Neutrophil (primary cell): ENCODE measurements around the gene PDCD6IP.

Source experiments
- H3K27ac ChIP-seq: fragments of 200-600 bp; sonication (generic); 2 replicates; pipeline ENCODE4 v1.5.1; 2016; ENCODE audit warnings: mild to moderate bottlenecking, moderate library complexity
- H3K27me3 ChIP-seq: fragments of 200-600 bp; sonication (generic); 2 replicates; pipeline ENCODE4 v1.6.0; 2016; ENCODE audit warnings: mild to moderate bottlenecking
- H3K36me3 ChIP-seq: fragments of 200-600 bp; sonication (generic); 2 replicates; pipeline ENCODE4 v1.5.1; 2017
- H3K4me1 ChIP-seq, 2 experiments: fragments of 200-600 bp in 1 of 2; sonication (generic) in 1 of 2; 1 replicate in 1 of 2; 2 replicates in 1 of 2; pipeline versions ENCODE4 v1.5.1 to v1.6.1; 2013 to 2016; ENCODE audit warnings: low read depth in 1 of 2, low read length in 1 of 2, mild to moderate bottlenecking in 1 of 2, moderate library complexity in 1 of 2; ENCODE audit not compliant: control insufficient read depth in 1 of 2, insufficient read depth in 1 of 2
- H3K4me3 ChIP-seq, 2 experiments: fragments of 200-600 bp in 1 of 2; sonication (generic) in 1 of 2; 1 replicate in 1 of 2; 2 replicates in 1 of 2; pipeline ENCODE4 v1.5.1; 2013 to 2016; ENCODE audit warnings: low read depth in 1 of 2, low read length in 1 of 2, mild to moderate bottlenecking in 1 of 2, moderate library complexity in 1 of 2
- H3K9me3 ChIP-seq: fragments of 200-600 bp; sonication (generic); 2 replicates; pipeline ENCODE4 v1.5.1; 2016
- TF ChIP-seq, protein P1 (sequence below): fragments of 200-600 bp; sonication (generic); IDR thresholded peaks from 2 replicates; pipeline ENCODE4 v1.5.1; 2016; ENCODE audit warnings: antibody characterized with exemption

PDCD6IP gene

GRCh38 chr3:33914212-33914611, 115.8 kb downstream of the PDCD6IP start:
- Histone ChIP-seq H3K36me3 (no peaks in the 10 kb centered on the region), H3K9me3 (no peaks in the 10 kb centered on the region), H3K27ac (no peak overlapping the region), H3K27me3 (no peaks in the 10 kb centered on the region), H3K4me1 (no peaks in the 10 kb centered on the region), H3K4me3 (no peak overlapping the region)
- TF ChIP-seq, protein P1, sequence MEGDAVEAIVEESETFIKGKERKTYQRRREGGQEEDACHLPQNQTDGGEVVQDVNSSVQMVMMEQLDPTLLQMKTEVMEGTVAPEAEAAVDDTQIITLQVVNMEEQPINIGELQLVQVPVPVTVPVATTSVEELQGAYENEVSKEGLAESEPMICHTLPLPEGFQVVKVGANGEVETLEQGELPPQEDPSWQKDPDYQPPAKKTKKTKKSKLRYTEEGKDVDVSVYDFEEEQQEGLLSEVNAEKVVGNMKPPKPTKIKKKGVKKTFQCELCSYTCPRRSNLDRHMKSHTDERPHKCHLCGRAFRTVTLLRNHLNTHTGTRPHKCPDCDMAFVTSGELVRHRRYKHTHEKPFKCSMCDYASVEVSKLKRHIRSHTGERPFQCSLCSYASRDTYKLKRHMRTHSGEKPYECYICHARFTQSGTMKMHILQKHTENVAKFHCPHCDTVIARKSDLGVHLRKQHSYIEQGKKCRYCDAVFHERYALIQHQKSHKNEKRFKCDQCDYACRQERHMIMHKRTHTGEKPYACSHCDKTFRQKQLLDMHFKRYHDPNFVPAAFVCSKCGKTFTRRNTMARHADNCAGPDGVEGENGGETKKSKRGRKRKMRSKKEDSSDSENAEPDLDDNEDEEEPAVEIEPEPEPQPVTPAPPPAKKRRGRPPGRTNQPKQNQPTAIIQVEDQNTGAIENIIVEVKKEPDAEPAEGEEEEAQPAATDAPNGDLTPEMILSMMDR: no peak

DNA sequence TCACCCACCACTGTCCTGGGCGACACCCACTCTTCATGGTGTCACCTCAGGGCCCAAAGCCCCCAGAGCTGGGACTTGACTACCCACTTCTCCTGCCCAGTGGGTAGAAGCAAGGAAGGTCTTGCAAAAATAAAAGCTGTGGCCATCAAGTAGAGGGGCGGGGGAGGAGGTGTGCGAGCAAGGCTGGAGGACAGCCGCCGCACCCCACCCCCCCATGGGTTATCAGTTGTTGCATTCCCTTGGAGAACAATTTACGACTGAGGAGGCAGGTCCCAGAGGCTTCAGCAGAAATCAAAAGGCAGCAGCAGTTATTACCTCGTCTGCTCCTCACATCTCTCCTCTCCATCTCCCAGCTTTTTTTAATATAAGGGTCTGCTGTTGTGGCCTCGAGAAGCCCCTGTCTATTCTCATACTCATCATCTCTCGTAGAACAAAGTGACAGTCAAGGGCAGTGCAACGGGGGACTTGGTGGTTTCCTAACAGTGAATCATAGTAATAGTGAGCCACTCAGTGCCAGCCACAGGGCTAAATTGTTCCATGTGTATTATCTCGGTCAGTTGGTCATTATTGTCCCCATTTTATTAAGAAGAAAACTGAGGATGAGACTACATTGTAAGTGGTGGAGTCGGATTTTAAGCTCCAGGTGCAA, 116.4 kb downstream of the PDCD6IP start:
- H3K27me3 ChIP-seq: no peaks in the 10 kb centered on the region
- H3K27ac ChIP-seq: no peak overlapping the region
- no peaks in the 10 kb centered on the region for H3K36me3 ChIP-seq
- H3K9me3 ChIP-seq: no peaks in the 10 kb centered on the region
- H3K4me3 ChIP-seq: no peak overlapping the region
- TF ChIP-seq, protein P1: no peak
- H3K4me1 ChIP-seq: no peaks in the 10 kb centered on the region

- Histone ChIP-seq H3K4me3 (no peak overlapping the region), H3K27ac (no peak overlapping the region), H3K4me1 (no peaks in the 10 kb centered on the region), H3K36me3 (no peaks in the 10 kb centered on the region), H3K9me3 (no peaks in the 10 kb centered on the region), H3K27me3 (no peaks in the 10 kb centered on the region)
- TF ChIP-seq, protein P1: no peak
These were observed 117.5 kb downstream of the PDCD6IP start for GRCh38 chr3:33915796-33916546.

GRCh38 chr3:33918126-33918756, 119.8 kb downstream of the PDCD6IP start:
- no peaks in the 10 kb centered on the region for H3K4me1 ChIP-seq
- H3K9me3 ChIP-seq: no peaks in the 10 kb centered on the region
- no peak overlapping the region for H3K4me3 ChIP-seq
- H3K27me3 ChIP-seq: no peaks in the 10 kb centered on the region
- H3K36me3 ChIP-seq: no peaks in the 10 kb centered on the region
- TF ChIP-seq, protein P1: no peak
- no peak overlapping the region for H3K27ac ChIP-seq
